ENCODE measurements around the gene SCYGR8.

DNA sequence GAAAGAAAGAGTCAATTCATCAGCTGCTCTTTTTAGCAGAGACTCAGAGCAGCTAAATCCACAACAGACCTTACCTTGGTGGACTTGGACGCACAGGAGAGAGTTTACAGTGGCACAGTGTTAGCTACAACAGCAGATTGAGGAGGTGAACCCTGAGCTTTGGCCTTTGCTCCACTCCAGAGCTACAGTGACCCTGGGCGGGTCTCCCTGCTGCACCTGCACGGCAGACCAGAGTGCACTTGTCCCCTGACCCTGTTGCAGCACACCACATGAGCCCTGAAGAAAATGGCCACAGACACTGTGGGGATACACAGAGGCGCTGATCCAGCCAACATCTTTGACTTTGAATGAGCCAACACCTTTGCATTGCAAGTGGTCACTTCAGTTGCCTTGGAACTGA, 38.8 kb upstream of the SCYGR8 start:
- TF ChIP-seq, protein P1, sequence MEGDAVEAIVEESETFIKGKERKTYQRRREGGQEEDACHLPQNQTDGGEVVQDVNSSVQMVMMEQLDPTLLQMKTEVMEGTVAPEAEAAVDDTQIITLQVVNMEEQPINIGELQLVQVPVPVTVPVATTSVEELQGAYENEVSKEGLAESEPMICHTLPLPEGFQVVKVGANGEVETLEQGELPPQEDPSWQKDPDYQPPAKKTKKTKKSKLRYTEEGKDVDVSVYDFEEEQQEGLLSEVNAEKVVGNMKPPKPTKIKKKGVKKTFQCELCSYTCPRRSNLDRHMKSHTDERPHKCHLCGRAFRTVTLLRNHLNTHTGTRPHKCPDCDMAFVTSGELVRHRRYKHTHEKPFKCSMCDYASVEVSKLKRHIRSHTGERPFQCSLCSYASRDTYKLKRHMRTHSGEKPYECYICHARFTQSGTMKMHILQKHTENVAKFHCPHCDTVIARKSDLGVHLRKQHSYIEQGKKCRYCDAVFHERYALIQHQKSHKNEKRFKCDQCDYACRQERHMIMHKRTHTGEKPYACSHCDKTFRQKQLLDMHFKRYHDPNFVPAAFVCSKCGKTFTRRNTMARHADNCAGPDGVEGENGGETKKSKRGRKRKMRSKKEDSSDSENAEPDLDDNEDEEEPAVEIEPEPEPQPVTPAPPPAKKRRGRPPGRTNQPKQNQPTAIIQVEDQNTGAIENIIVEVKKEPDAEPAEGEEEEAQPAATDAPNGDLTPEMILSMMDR (IDR thresholded peaks at IDR 0.05; ENCODE audit: low read depth, low read length, poor library complexity, severe bottlenecking): no peak
- no peak for TF ChIP-seq EZH2phosphoT487 (IDR thresholded peaks at IDR 0.05; ENCODE audit: borderline replicate concordance, low read length)

Data from DOHH2 (cell line).